K562 (cell line): Measurements from ENCODE around the gene SP100. TPM values are rescaled to one million over a fixed set of nuclear protein-coding genes. Genes with fewer than 3 reads are reported as not detected.

Source experiments
- ATAC-seq: fragments of 200-7000 bp; cut with Tn5 transposase; 3 replicates; pipeline ENCODE4 v1.9.1; 2020; ENCODE audit warnings: moderate library complexity
- BruUV-seq: library from RNA; stranded (reverse); fragments of 400-500 nt; replicated peaks from 2 replicates; lab custom pipeline; 2021; lab: Mats Ljungman, UMichigan
- CTCF ChIA-PET: fragments of 300-600 bp; formaldehyde crosslinking; extraction: SDS; loops from one replicate; lab custom pipeline; 2021; ENCODE audit warnings: low intra/inter-chr PET ratio; lab: Yijun Ruan, JAX
- POLR2A ChIA-PET: fragments of 300-600, 350-650 bp; sonication (Branson Sonifier 250); formaldehyde crosslinking; extraction: SDS; loops from one replicate; lab custom pipeline; 2021; ENCODE audit warnings: antibody characterized with exemption, inconsistent platforms; lab: Yijun Ruan, JAX
- DNase-seq, 4 experiments: peaks; one replicate each; pipeline versions ENCODE4 v3.0.0 to v3.0.0-alpha.2; 2011 to 2018; ENCODE audit warnings: low spot score in 3 of 4, mixed read lengths in 3 of 4; ENCODE audit errors: extremely low read depth in 1 of 4
- FAIRE-seq: peaks from 2 replicates; lab custom pipeline; 2011; peaks lifted over from hg19 to GRCh38; lab: Jason Lieb, UNC
- H2AFZ ChIP-seq: 2 replicates; pipeline ENCODE4 v1.6.0; 2011; ENCODE audit warnings: low read depth, low read length, control low read depth, inconsistent platforms
- H3K27ac ChIP-seq: fragments of 200-600 bp; 3 replicates; pipeline ENCODE4 v1.8.0; 2011; ENCODE audit warnings: low read depth, mild to moderate bottlenecking, control low read depth, inconsistent platforms, low read length, moderate library complexity, mixed read lengths; ENCODE audit errors: extremely low read depth
- H3K27me3 ChIP-seq, 2 experiments: fragments of 300-600 bp in 1 of 2; 2 replicates in 1 of 2; 3 replicates in 1 of 2; pipeline versions ENCODE4 v1.6.0 to v1.8.0; 2011; ENCODE audit warnings: inconsistent platforms in 2 of 2, low read length in 2 of 2, mild to moderate bottlenecking in 1 of 2, mixed read lengths in 1 of 2, moderate library complexity in 1 of 2; ENCODE audit not compliant: control insufficient read depth in 2 of 2, insufficient read depth in 2 of 2
- H3K36me3 ChIP-seq: fragments of 300-600 bp; 3 replicates; pipeline ENCODE4 v1.8.0; 2011; ENCODE audit warnings: mild to moderate bottlenecking, low read length, inconsistent platforms; ENCODE audit not compliant: control insufficient read depth, insufficient read depth
- H3K4me1 ChIP-seq, 2 experiments: fragments of 200-600 bp in 1 of 2; replicated peaks in 1 of 2; 2 replicates in 1 of 2; 3 replicates in 1 of 2; pipeline versions ENCODE4 v1.5.1 to v1.8.0; 2011; ENCODE audit warnings: inconsistent platforms in 2 of 2, low read length in 2 of 2, mild to moderate bottlenecking in 1 of 2, mixed read lengths in 1 of 2, moderate library complexity in 1 of 2; ENCODE audit not compliant: control insufficient read depth in 2 of 2, insufficient read depth in 2 of 2
- H3K4me2 ChIP-seq: 2 replicates; pipeline ENCODE4 v1.6.1; 2011; ENCODE audit warnings: low read length, control low read depth, inconsistent platforms, mixed read lengths; ENCODE audit not compliant: insufficient read depth
- H3K4me3 ChIP-seq: fragments of 200-600 bp; sonication (generic), shearing (Covaris generic); 2 replicates; pipeline ENCODE4 v1.5.1; 2016; ENCODE audit warnings: control low read depth, inconsistent platforms
- H3K79me2 ChIP-seq: fragments of 200-600 bp; 3 replicates; pipeline ENCODE4 v1.8.0; 2011; ENCODE audit warnings: low read length, inconsistent platforms; ENCODE audit not compliant: control insufficient read depth, insufficient read depth
- H3K9ac ChIP-seq, 2 experiments: 2 replicates each; pipeline versions ENCODE4 v1.6.0 to v1.6.1; 2011; ENCODE audit warnings: low read depth in 2 of 2, low read length in 2 of 2, control low read depth in 1 of 2, inconsistent platforms in 1 of 2, mild to moderate bottlenecking in 1 of 2, mixed read lengths in 1 of 2; ENCODE audit not compliant: insufficient read depth in 1 of 2
- H3K9me1 ChIP-seq: one replicate; pipeline ENCODE4 v1.6.0; 2011; ENCODE audit warnings: inconsistent platforms, mild to moderate bottlenecking, low read length, moderate library complexity; ENCODE audit not compliant: control insufficient read depth, insufficient read depth
- H3K9me3 ChIP-seq: replicated peaks from 2 replicates; pipeline ENCODE4 v1.5.1; 2011; ENCODE audit warnings: low read depth, low read length, inconsistent platforms; ENCODE audit not compliant: control insufficient read depth, insufficient read depth
- H4K20me1 ChIP-seq: replicated peaks from 2 replicates; pipeline ENCODE4 v1.6.1; 2011; ENCODE audit warnings: low read length, inconsistent platforms, mixed read lengths; ENCODE audit not compliant: control insufficient read depth, insufficient read depth
- DIDO1 ChIP-seq: fragments of 450-650 bp; IDR thresholded peaks from 2 replicates; pipeline ENCODE4 v1.6.1; 2016; ENCODE audit warnings: low read depth, missing biosample characterization, missing genetic modification characterization
- ETS2 ChIP-seq: IDR thresholded peaks from 2 replicates; pipeline ENCODE4 v1.6.1; 2016; ENCODE audit warnings: borderline replicate concordance, missing genetic modification characterization, mild to moderate bottlenecking, moderate library complexity, missing compliant biosample characterization; ENCODE audit not compliant: poor library complexity, severe bottlenecking
- HDAC3 ChIP-seq: fragments of 450-650 bp; IDR thresholded peaks from 2 replicates; pipeline ENCODE4 v1.6.1; 2018; ENCODE audit warnings: borderline replicate concordance, mild to moderate bottlenecking, moderate library complexity; ENCODE audit not compliant: partially characterized antibody
- HMGN3 ChIP-seq: IDR thresholded peaks from 2 replicates; pipeline ENCODE4 v1.6.1; 2011; ENCODE audit warnings: borderline replicate concordance, low read depth, mild to moderate bottlenecking, mixed read lengths, low read length; ENCODE audit not compliant: insufficient read length; ENCODE audit errors: extremely low read depth
- KAT7 ChIP-seq: sonication (generic); formaldehyde crosslinking; IDR thresholded peaks from 2 replicates; pipeline ENCODE4 v1.8.0; 2022; ENCODE audit warnings: missing genetic modification reagents, mild to moderate bottlenecking, borderline replicate concordance
- KDM4B ChIP-seq, 2 experiments: fragments of 450-650 bp in 1 of 2; sonication (generic) in 1 of 2; IDR thresholded peaks; 2 replicates each; pipeline ENCODE4 v1.6.1; 2016 to 2017; ENCODE audit warnings: borderline replicate concordance in 2 of 2, antibody characterized with exemption in 1 of 2, low read depth in 1 of 2, mild to moderate bottlenecking in 1 of 2
- NR1H2 ChIP-seq: sonication (generic); formaldehyde crosslinking; IDR thresholded peaks from 2 replicates; pipeline ENCODE4 v1.4.0; 2020; ENCODE audit warnings: mild to moderate bottlenecking, missing genetic modification reagents
- SAFB ChIP-seq: fragments of 200-400 bp; formaldehyde crosslinking; IDR thresholded peaks from 2 replicates; pipeline ENCODE4 v1.6.1; 2017; ENCODE audit warnings: low read depth, low read length, borderline replicate concordance
- TAF1 ChIP-seq: IDR thresholded peaks from 2 replicates; pipeline ENCODE4 v1.6.1; 2011; ENCODE audit warnings: mild to moderate bottlenecking, low read length, moderate library complexity; ENCODE audit not compliant: insufficient read depth, control insufficient read depth, severe bottlenecking; ENCODE audit errors: extremely low read depth
- TBP ChIP-seq: optimal IDR thresholded peaks from 2 replicates; pipeline ENCODE3; 2011; ENCODE audit warnings: low read depth, low read length, improper control_type of control experiment
- YY1 ChIP-seq, 3 experiments: IDR thresholded peaks; 2 replicates each; pipeline ENCODE4 v1.6.1; 2011; ENCODE audit warnings: low read length in 2 of 3, mild to moderate bottlenecking in 2 of 3, moderate library complexity in 2 of 3, borderline replicate concordance in 1 of 3, control low read depth in 1 of 3, low read depth in 1 of 3; ENCODE audit not compliant: insufficient read depth in 3 of 3, insufficient replicate concordance in 2 of 3, control insufficient read depth in 1 of 3, insufficient read length in 1 of 3; ENCODE audit errors: extremely low read depth in 1 of 3
- ZNF561 ChIP-seq: fragments of 450-650 bp; formaldehyde crosslinking; conservative IDR thresholded peaks from 2 replicates; pipeline ENCODE4 v1.4.0; 2020; ENCODE audit warnings: mild to moderate bottlenecking, moderate library complexity
- WGBS: fragments of 100-300 bp; shearing (Covaris generic); methylation state at CpG from one replicate; pipeline ENCODE4 v1.1.6; 2016; ENCODE audit warnings: low coverage, mixed read lengths; ENCODE audit not compliant: insufficient coverage; ENCODE audit errors: missing lambda C conversion rate; 5-methylcytosine and 5-hydroxymethylcytosine counted together
- in situ Hi-C: fragments of 300-500 bp; cut with MboI; formaldehyde crosslinking; loops from 4 replicates; pipeline ENCODE4 v1.15.0; 2018; ENCODE audit warnings: inconsistent platforms, mixed read lengths
- intact Hi-C: fragments of 100-400 bp; cut with micrococcal nuclease; formaldehyde crosslinking; loops from 2 replicates; pipeline ENCODE4 v1.14.2; 2022
- polyA plus RNA-seq, 8 experiments: library from polyadenylated mRNA; depleted of rRNA in 4 of 8; stranded (reverse) in 5 of 8; unstranded in 3 of 8; fragments of >200 nt; fragmentation: Nextera tagmentation in 2 of 8; fragmentation: Illumina TruSeq in 1 of 8; extraction: Ambion mirVana in 2 of 8; extraction: Trizol in 1 of 8; gene quantifications; 2 replicates each; pipeline versions ENCODE4 v1.2.1 to v1.2.3, GENCODE V29; 2011 to 2014; ENCODE audit warnings: inconsistent platforms in 1 of 8, missing spikeins in 1 of 8
- total RNA-seq, 7 experiments: library from RNA; depleted of rRNA in 6 of 7; stranded (reverse); fragments of >200 nt in 6 of 7; fragmentation: Illumina TruSeq in 2 of 7; extraction: Trizol in 2 of 7; gene quantifications; 2 replicates each; pipeline versions ENCODE4 v1.2.1 to v1.2.3, GENCODE V29; 2011 to 2021; ENCODE audit warnings: low replicate concordance in 1 of 7
- TF ChIP-seq, protein P1 (sequence below): sonication (generic); formaldehyde crosslinking; IDR thresholded peaks from 2 replicates; pipeline ENCODE4 v1.8.0; 2022; ENCODE audit warnings: mild to moderate bottlenecking, missing genetic modification reagents
- TF ChIP-seq, protein P2 (sequence below): fragments of 250-450 bp; sonication (Bioruptor Pico); IDR thresholded peaks from 2 replicates; pipeline ENCODE4 v1.4.0; 2020; ENCODE audit warnings: borderline replicate concordance

SP100 gene
- total and polyA plus RNA-seq, 9 of the 15 experiments (the other 6 are each of a cell fraction or from before 2014, with no cell fraction given): 19.2 to 39.2 (median 34.6) TPM

DNA sequence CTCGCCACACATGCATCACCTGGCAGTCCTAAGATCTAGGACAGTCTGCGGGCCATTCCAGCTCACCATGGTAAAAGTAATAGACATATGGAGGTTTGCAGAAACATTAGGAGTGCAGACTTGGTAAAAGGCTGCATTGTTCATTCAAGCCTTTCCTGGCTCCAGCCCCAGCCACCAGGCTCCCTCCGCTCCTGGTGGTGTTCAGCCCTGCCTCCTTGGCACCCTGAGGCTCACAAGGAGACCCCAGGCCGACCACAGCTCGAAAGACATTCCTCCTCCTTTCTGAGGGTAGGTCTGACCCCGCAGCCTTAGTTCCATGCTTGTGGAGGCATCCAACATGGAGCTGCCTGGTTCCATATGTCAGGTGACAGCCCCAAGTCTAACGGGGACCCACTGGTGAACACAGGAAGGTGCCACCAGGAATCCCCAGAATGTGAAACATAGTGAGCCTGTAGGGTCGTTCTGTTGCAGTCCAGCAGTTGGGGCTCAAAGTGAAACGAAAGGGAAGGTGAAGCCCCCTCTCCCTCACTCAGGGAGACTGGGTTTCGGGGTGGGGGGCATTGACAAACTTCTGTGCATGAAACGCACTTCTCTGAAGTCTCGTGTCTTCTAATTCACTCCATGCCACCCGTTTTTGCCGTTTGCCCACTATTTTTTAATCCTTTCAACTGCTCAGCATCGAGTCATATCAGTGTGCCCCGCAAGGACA lies 5.0 kb upstream of the SP100 start (continued):
- TF ChIP-seq, protein P1, sequence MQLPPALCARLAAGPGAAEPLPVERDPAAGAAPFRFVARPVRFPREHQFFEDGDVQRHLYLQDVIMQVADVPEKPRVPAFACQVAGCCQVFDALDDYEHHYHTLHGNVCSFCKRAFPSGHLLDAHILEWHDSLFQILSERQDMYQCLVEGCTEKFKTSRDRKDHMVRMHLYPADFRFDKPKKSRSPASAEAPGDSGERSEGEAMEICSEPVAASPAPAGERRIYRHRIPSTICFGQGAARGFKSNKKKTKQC (CRISPR knock-in tag): no peak
- TF ChIP-seq ETS2 (tag) (no peak), KDM4B (IDR thresholded peaks at IDR 0.05; ENCODE audit: borderline replicate concordance in 2 of 2, low read depth in 1 of 2) (no peak), HMGN3 (no peak)

DNA sequence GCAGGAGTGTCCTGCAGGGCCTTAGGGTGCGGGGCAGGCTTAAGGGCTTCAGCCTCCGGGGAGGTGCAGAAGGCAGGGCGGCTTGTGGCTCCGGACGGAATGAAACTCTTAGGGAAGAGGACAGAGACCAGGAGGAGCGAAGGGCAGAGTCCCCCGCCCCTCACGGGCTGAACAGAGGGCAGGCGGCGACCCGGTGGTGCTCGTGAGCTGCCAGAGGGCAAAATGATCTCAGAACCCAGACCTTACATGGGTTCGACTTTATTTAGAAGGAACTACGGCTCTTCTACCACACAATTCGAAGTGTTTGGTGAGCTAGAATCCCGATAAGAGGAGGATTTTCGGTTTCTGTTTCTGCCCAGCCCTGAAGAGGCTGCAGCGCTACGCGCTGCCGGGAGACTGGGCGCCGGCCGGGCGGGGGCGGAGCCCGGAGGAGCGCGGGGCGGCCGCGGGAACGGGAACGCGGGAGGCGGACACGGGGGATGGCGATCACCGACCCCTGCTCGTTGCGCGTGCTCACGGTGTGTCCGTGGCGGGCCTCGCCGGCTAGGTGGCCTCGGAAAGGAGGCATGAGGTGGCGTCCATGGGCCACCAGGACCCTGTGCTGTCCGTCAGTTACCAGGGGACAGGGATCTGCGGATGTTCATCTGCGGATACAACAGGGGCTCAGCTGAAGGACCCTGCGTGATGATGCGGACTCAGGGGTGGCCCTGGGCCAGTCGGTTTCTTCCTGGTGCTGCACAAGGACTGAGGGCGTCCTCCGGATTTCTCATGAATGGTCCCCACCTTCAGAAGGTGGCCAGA lies 4.2 kb upstream of the SP100 start:
- peak overlapping the region; percentile 42 for H3K4me3 ChIP-seq
- peaks cover 16 to 23% of the 10 kb centered on the region in 2 experiments; a peak in 4 of 5 replicates for H3K4me1 ChIP-seq
- H3K27ac ChIP-seq: peak overlapping the region; percentile 70
- peak overlapping the region; percentile 87 for H3K4me2 ChIP-seq
- peak; percentile 64 to 79 (median 76) for DNase-seq
- WGBS: 5% methylated on average over 24 of the region's 57 CpGs
- BruUV-seq: no TSS peak
- no peaks in the 10 kb centered on the region for H3K27me3 ChIP-seq
- H4K20me1 ChIP-seq: no peaks in the 10 kb centered on the region
- peak; percentile 81 for ATAC-seq
- no peak for FAIRE-seq
- H3K36me3 ChIP-seq: no peaks in the 10 kb centered on the region
- POLR2A ChIA-PET: interaction anchor here (0.5 to 1.3 kb wide), 4 partner anchors 8 to 246 kb away, joined by 3 to 4 read pairs (median 3); no protein-coding TSS in a partner anchor
- no peaks in the 10 kb centered on the region for H3K9me1 ChIP-seq
- peaks cover 8% of the 10 kb centered on the region for H3K79me2 ChIP-seq
- H3K9ac ChIP-seq: peak overlapping the region; percentile 76 to 92
- peak overlapping the region; percentile 99 for H2AFZ ChIP-seq
- intact Hi-C loops: loop anchor here (10.0 kb wide), 1 partner anchor 303 kb away; the partner anchor contains the start of gene CAB39
- no peaks in the 10 kb centered on the region for H3K9me3 ChIP-seq
- in situ Hi-C loops: no loop called here
- CTCF ChIA-PET: no interaction called here
- TF ChIP-seq ZNF561 (CRISPR knock-in tag) (no peak), TBP (peak; percentile 21), KAT7 (CRISPR knock-in tag) (peak; percentile 35; the same call in 1 of the 2 replicates), NR1H2 (CRISPR knock-in tag) (no peak), TAF1 (peak; percentile 57), SAFB (peak; percentile 66; the same call in 1 of the 2 replicates), YY1 (IDR thresholded peaks at IDR 0.05; ENCODE audit: borderline replicate concordance in 1 of 3, control insufficient read depth in 1 of 3, extremely low read depth in 1 of 3, insufficient read depth in 3 of 3, insufficient read length in 1 of 3, insufficient replicate concordance in 2 of 3, low read depth in 1 of 3, low read length in 2 of 3) (peak in 2 of 3 experiments; percentile 34 to 49), DIDO1 (tag) (no peak), HDAC3 (no peak)
- TF ChIP-seq, protein P2, sequence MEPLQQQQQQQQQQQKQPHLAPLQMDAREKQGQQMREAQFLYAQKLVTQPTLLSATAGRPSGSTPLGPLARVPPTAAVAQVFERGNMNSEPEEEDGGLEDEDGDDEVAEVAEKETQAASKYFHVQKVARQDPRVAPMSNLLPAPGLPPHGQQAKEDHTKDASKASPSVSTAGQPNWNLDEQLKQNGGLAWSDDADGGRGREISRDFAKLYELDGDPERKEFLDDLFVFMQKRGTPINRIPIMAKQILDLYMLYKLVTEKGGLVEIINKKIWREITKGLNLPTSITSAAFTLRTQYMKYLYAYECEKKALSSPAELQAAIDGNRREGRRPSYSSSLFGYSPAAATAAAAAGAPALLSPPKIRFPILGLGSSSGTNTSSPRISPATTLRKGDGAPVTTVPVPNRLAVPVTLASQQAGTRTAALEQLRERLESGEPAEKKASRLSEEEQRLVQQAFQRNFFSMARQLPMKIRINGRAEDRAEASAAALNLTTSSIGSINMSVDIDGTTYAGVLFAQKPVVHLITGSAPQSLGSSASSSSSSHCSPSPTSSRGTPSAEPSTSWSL (CRISPR knock-in tag): no peak
